GM18907 (cell line): Measurements from ENCODE around the gene RTL5.

Experiments used
- ATAC-seq: cut with Tn5 transposase; IDR thresholded peaks from one replicate; pipeline ENCODE4 v1.9.1; 2021; ENCODE audit warnings: mild to moderate bottlenecking, moderate library complexity; ENCODE audit not compliant: unreplicated experiment

RTL5 gene

GRCh38 chrX:72130156-72130761, 1.5 kb downstream of the RTL5 start:
- no peak for ATAC-seq

GRCh38 chrX:72129661-72130060, 2.1 kb downstream of the RTL5 start:
- ATAC-seq: no peak

- no peak for ATAC-seq
These were observed 2.8 kb downstream of the RTL5 start for GRCh38 chrX:72128881-72129280.

GRCh38 chrX:72128183-72128834, 3.4 kb downstream of the RTL5 start:
- no peak for ATAC-seq

- no peak for ATAC-seq
These were observed 4.4 kb downstream of the RTL5 start for GRCh38 chrX:72127332-72127731.

GRCh38 chrX:72126539-72127140, 5.1 kb downstream of the RTL5 start:
- peak; percentile 86 for ATAC-seq

- no peak for ATAC-seq
These were observed 5.7 kb downstream of the RTL5 start for GRCh38 chrX:72126048-72126415.

GRCh38 chrX:72125331-72126047, 6.2 kb downstream of the RTL5 start:
- no peak for ATAC-seq

- ATAC-seq: no peak
These were observed 7.0 kb downstream of the RTL5 start for GRCh38 chrX:72124540-72125201.

GRCh38 chrX:72123471-72124185, 8.1 kb downstream of the RTL5 start:
- no peak for ATAC-seq

GRCh38 chrX:72122621-72123337, 8.9 kb downstream of the RTL5 start:
- ATAC-seq: no peak

- ATAC-seq: peak; percentile 49
These were observed 10.3 kb downstream of the RTL5 start for GRCh38 chrX:72121383-72121782.

- no peak for ATAC-seq
These were observed 10.9 kb downstream of the RTL5 start for GRCh38 chrX:72120837-72121236.

GRCh38 chrX:72117636-72118210, 14.0 kb downstream of the RTL5 start:
- no peak for ATAC-seq

GRCh38 chrX:72115380-72115779, 16.3 kb downstream of the RTL5 start:
- ATAC-seq: no peak

GRCh38 chrX:72114807-72115206, 16.9 kb downstream of the RTL5 start:
- ATAC-seq: no peak

GRCh38 chrX:72114306-72114705, 17.4 kb downstream of the RTL5 start:
- ATAC-seq: no peak

- no peak for ATAC-seq
These were observed 18.3 kb downstream of the RTL5 start for GRCh38 chrX:72113461-72113860.

GRCh38 chrX:72110876-72111708, 20.6 kb downstream of the RTL5 start:
- ATAC-seq: no peak
